Esophagus squamous epithelium (tissue), 5 donors: ENCODE results near the gene ANKH. TPM values are rescaled to one million over a fixed set of nuclear protein-coding genes. Genes with fewer than 3 reads are reported as not detected.

Experiments used
- DNase-seq: peaks from one replicate; lab custom pipeline; 2025; lab: John Stamatoyannopoulos, UW
- H3K27ac ChIP-seq, 4 donors: fragments of 200-600 bp; sonication (generic); one replicate each; pipeline ENCODE4 v1.5.1; 2016 to 2019; ENCODE audit warnings: mild to moderate bottlenecking in 1 of 4
- H3K27me3 ChIP-seq, 4 donors: fragments of 200-600 bp; sonication (generic); 1 replicate in 3 of 4; 2 replicates in 1 of 4; pipeline versions ENCODE4 v1.5.1 to v1.6.0; 2017 to 2021; ENCODE audit warnings: antibody characterized with exemption in 1 of 4
- H3K36me3 ChIP-seq, 3 donors: fragments of 200-600 bp; sonication (generic); one replicate each; pipeline ENCODE4 v1.5.1; 2016 to 2019
- H3K4me1 ChIP-seq, 3 donors: fragments of 200-600 bp; sonication (generic); one replicate each; pipeline ENCODE4 v1.5.1; 2017 to 2019
- H3K4me3 ChIP-seq, 4 donors: fragments of 200-600 bp; sonication (generic); 1 replicate in 3 of 4; 2 replicates in 1 of 4; pipeline ENCODE4 v1.5.1; 2016 to 2019; ENCODE audit warnings: mild to moderate bottlenecking in 2 of 4, moderate library complexity in 1 of 4
- H3K9me3 ChIP-seq, 3 donors: fragments of 200-600 bp; sonication (generic); one replicate each; pipeline ENCODE4 v1.5.1; 2016 to 2019
- CTCF ChIP-seq, 6 experiments: fragments of 450-650 bp in 4 of 6; fragments of 200-600 bp in 2 of 6; sonication (generic) in 2 of 6; IDR thresholded peaks; one replicate each; pipeline ENCODE4 v1.5.1; 2016 to 2019; ENCODE audit warnings: antibody characterized with exemption in 6 of 6, mild to moderate bottlenecking in 4 of 6, moderate library complexity in 4 of 6
- POLR2A ChIP-seq, 4 donors: fragments of 450-650 bp; IDR thresholded peaks; one replicate each; pipeline ENCODE4 v1.6.1; 2017; ENCODE audit warnings: antibody characterized with exemption in 4 of 4, mild to moderate bottlenecking in 4 of 4, moderate library complexity in 3 of 4
- WGBS, 2 donors: methylation state at CpG; one replicate each; pipeline ENCODE4 v1.1.5; 2018; 5-methylcytosine and 5-hydroxymethylcytosine counted together
- intact Hi-C: fragments of 100-400 bp; cut with DNase I; formaldehyde crosslinking; loops from one replicate; pipeline ENCODE4 v1.15.0; 2022
- total RNA-seq, 4 donors: library from RNA; depleted of rRNA; stranded (reverse); fragments of >200 nt; gene quantifications; one replicate each; pipeline ENCODE4 v1.1.0, GENCODE V29; 2016
- donor health status: DM: yes; HTN: yes; CAD: no.

ANKH gene
- total RNA-seq, 4 donors from 2014 or later: 10.0 to 38.0 (median 16.7) TPM

GRCh38 chr5:14741131-14741530 lies 130.4 kb downstream of the ANKH start:
- Histone ChIP-seq H3K27me3 (no peaks in the 10 kb centered on the region), H3K4me3 (no peak overlapping the region), H3K4me1 (peaks cover 0 to 3% (median 0%) of the 10 kb centered on the region in 3 donors), H3K36me3 (peaks cover 0 to 89% (median 9%) of the 10 kb centered on the region in 3 donors), H3K27ac (no peak overlapping the region), H3K9me3 (no peaks in the 10 kb centered on the region)
- TF ChIP-seq POLR2A (IDR thresholded peaks at IDR 0.05) (no peak), CTCF (IDR thresholded peaks at IDR 0.05) (no peak)
- no peak for DNase-seq
- intact Hi-C loops: no loop called here
- 90 to 92% methylated on average over 13 of the region's 13 CpGs for WGBS, 2 donors

GRCh38 chr5:14739981-14740380 lies 131.6 kb downstream of the ANKH start:
- H3K9me3 ChIP-seq: no peaks in the 10 kb centered on the region
- intact Hi-C loops: no loop called here
- H3K27me3 ChIP-seq: no peaks in the 10 kb centered on the region
- H3K4me1 ChIP-seq: peaks cover 0 to 3% (median 0%) of the 10 kb centered on the region in 3 donors
- peaks cover 0 to 79% (median 9%) of the 10 kb centered on the region in 3 donors for H3K36me3 ChIP-seq
- peak overlapping the region in 1 of 4 donors; percentile 25 for H3K27ac ChIP-seq
- 91 to 95% methylated on average over 5 of the region's 5 CpGs for WGBS, 2 donors
- no peak for DNase-seq
- TF ChIP-seq POLR2A (IDR thresholded peaks at IDR 0.05): no peak
- no peak for TF ChIP-seq CTCF (IDR thresholded peaks at IDR 0.05)
- no peak overlapping the region for H3K4me3 ChIP-seq

GRCh38 chr5:14739538-14739937 lies 132.0 kb downstream of the ANKH start:
- WGBS, 2 donors: 27 to 57% methylated on average over 2 to 3 of the region's 3 CpGs
- Histone ChIP-seq H3K4me1 (peaks cover 0 to 3% (median 0%) of the 10 kb centered on the region in 3 donors), H3K36me3 (peaks cover 0 to 77% (median 8%) of the 10 kb centered on the region in 3 donors), H3K27me3 (no peaks in the 10 kb centered on the region), H3K9me3 (no peaks in the 10 kb centered on the region), H3K27ac (peak overlapping the region in 1 of 4 donors; percentile 25), H3K4me3 (no peak overlapping the region)
- DNase-seq: no peak
- TF ChIP-seq CTCF (IDR thresholded peaks at IDR 0.05): no peak
- no peak for TF ChIP-seq POLR2A (IDR thresholded peaks at IDR 0.05)
- intact Hi-C loops: no loop called here

DNA sequence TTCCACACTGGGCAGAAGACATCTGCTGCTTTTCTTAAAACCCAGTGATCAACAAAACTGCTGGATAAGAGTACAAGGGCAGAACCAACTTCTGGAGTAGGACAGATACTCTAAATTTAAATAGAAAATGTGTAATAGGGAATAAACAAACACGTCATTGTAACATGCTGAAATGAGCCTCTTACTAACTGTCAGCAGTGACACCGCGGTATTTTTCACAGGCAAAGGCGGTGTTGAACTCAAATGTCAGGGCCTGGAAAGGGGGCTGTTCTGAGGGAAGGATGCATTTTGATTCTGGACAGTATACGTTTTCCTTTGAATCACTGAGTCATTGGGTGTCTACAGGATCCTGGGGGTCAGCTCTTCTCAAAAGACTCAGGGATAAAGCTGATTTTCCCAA lies 133.5 kb downstream of the ANKH start:
- Histone ChIP-seq H3K9me3 (no peaks in the 10 kb centered on the region), H3K36me3 (peaks cover 0 to 85% (median 5%) of the 10 kb centered on the region in 3 donors), H3K27ac (no peak overlapping the region), H3K4me3 (no peak overlapping the region), H3K4me1 (peaks cover 0 to 3% (median 0%) of the 10 kb centered on the region in 3 donors), H3K27me3 (no peaks in the 10 kb centered on the region)
- 85 to 91% methylated on average over 5 of the region's 5 CpGs for WGBS, 2 donors
- TF ChIP-seq CTCF (IDR thresholded peaks at IDR 0.05): no peak
- no peak for TF ChIP-seq POLR2A (IDR thresholded peaks at IDR 0.05)
- intact Hi-C loops: no loop called here
- DNase-seq: no peak

GRCh38 chr5:14737291-14737690 lies 134.3 kb downstream of the ANKH start:
- DNase-seq: no peak
- H3K36me3 ChIP-seq: peaks cover 0 to 84% (median 1%) of the 10 kb centered on the region in 3 donors
- intact Hi-C loops: no loop called here
- no peak overlapping the region for H3K4me3 ChIP-seq
- H3K27me3 ChIP-seq: no peaks in the 10 kb centered on the region
- TF ChIP-seq CTCF (IDR thresholded peaks at IDR 0.05) (no peak), POLR2A (IDR thresholded peaks at IDR 0.05) (no peak)
- no peak overlapping the region for H3K27ac ChIP-seq
- 94% methylated on average over 7 to 9 of the region's 10 CpGs for WGBS, 2 donors
- H3K9me3 ChIP-seq: no peaks in the 10 kb centered on the region
- peaks cover 0 to 3% (median 0%) of the 10 kb centered on the region in 3 donors for H3K4me1 ChIP-seq
